GM19035 (cell line): ENCODE measurements around the gene RTN4RL2.

Experiments used
- ATAC-seq: cut with Tn5 transposase; IDR thresholded peaks from one replicate; pipeline ENCODE4 v1.9.1; 2021; ENCODE audit not compliant: unreplicated experiment

Gene RTN4RL2

GRCh38 chr11:57461841-57462489 lies 1.6 kb downstream of the RTN4RL2 start:
- ATAC-seq, result no peak

GRCh38 chr11:57462597-57462996 lies 2.3 kb downstream of the RTN4RL2 start:
- no peak for ATAC-seq

GRCh38 chr11:57463671-57464538 lies 3.6 kb downstream of the RTN4RL2 start:
- no peak for ATAC-seq

GRCh38 chr11:57464539-57465181 lies 4.3 kb downstream of the RTN4RL2 start:
- no peak for ATAC-seq

GRCh38 chr11:57466680-57467079 lies 6.4 kb downstream of the RTN4RL2 start:
- no peak for ATAC-seq

- ATAC-seq, result no peak
These were observed 7.3 kb downstream of the RTN4RL2 start for GRCh38 chr11:57467508-57468157.

- ATAC-seq, result no peak
These were observed 7.9 kb downstream of the RTN4RL2 start for GRCh38 chr11:57468276-57468675.

- ATAC-seq, result no peak
These were observed 8.9 kb downstream of the RTN4RL2 start for GRCh38 chr11:57469268-57469667.

GRCh38 chr11:57471496-57471895 lies 11.2 kb downstream of the RTN4RL2 start:
- ATAC-seq, result no peak

GRCh38 chr11:57473285-57473841 lies 13.0 kb downstream of the RTN4RL2 start:
- no peak for ATAC-seq

- ATAC-seq, result no peak
These were observed 13.9 kb downstream of the RTN4RL2 start for GRCh38 chr11:57474017-57474802.

- no peak for ATAC-seq
These were observed 14.4 kb downstream of the RTN4RL2 start for GRCh38 chr11:57474803-57475115.

- no peak for ATAC-seq
These were observed 14.9 kb downstream of the RTN4RL2 start for GRCh38 chr11:57475191-57475590.

GRCh38 chr11:57475671-57476046 lies 15.3 kb downstream of the RTN4RL2 start:
- no peak for ATAC-seq

- peak; percentile 39 for ATAC-seq
These were observed 15.9 kb downstream of the RTN4RL2 start for GRCh38 chr11:57476047-57476756.

- peak; percentile 60 for ATAC-seq
These were observed 16.6 kb downstream of the RTN4RL2 start for GRCh38 chr11:57476757-57477506.

- no peak for ATAC-seq
These were observed 17.3 kb downstream of the RTN4RL2 start for GRCh38 chr11:57477507-57478189.

GRCh38 chr11:57479021-57479663 lies 18.8 kb downstream of the RTN4RL2 start:
- no peak for ATAC-seq
